ENCODE results near the gene USP15. TPM values are rescaled to one million over a fixed set of nuclear protein-coding genes. Genes with fewer than 3 reads are reported as not detected.

Gene USP15
- total RNA-seq, 4 donors from 2014 or later: 70.8 to 99.4 (median 77.9) TPM

GRCh38 chr12:62278022-62278421 lies 17.8 kb downstream of the USP15 start:
- TF ChIP-seq CTCF (IDR thresholded peaks at IDR 0.05): no peak
- TF ChIP-seq POLR2A (IDR thresholded peaks at IDR 0.05): no peak
- TF ChIP-seq EP300 (IDR thresholded peaks at IDR 0.05): no peak
- H3K4me1 ChIP-seq: peaks cover 0 to 51% (median 2%) of the 10 kb centered on the region in 4 donors
- WGBS, 2 donors: 96 to 98% methylated on average over 2 of the region's 2 CpGs

GRCh38 chr12:62279058-62279457 lies 18.9 kb downstream of the USP15 start:
- H3K4me1 ChIP-seq: peaks cover 0 to 49% (median 0%) of the 10 kb centered on the region in 4 donors
- H3K27ac ChIP-seq: no peak overlapping the region
- no peaks in the 10 kb centered on the region for H3K27me3 ChIP-seq
- DNase-seq (ENCODE audit: low spot score in 2 of 2): no peak
- H3K4me3 ChIP-seq: no peak overlapping the region
- H3K9me3 ChIP-seq: no peaks in the 10 kb centered on the region
- WGBS, 2 donors: 100% methylated on average over 1 of the region's 1 CpG
- no peaks in the 10 kb centered on the region for H3K36me3 ChIP-seq
- TF ChIP-seq POLR2A (IDR thresholded peaks at IDR 0.05): no peak
- TF ChIP-seq CTCF (IDR thresholded peaks at IDR 0.05): no peak
- no peak for TF ChIP-seq EP300 (IDR thresholded peaks at IDR 0.05)

More at GRCh38 chr12:62278022-62278421, 17.8 kb downstream of the USP15 start:
- Histone ChIP-seq H3K36me3 (no peaks in the 10 kb centered on the region), H3K27ac (no peak overlapping the region), H3K4me3 (no peak overlapping the region), H3K9me3 (no peaks in the 10 kb centered on the region), H3K27me3 (no peaks in the 10 kb centered on the region)
- DNase-seq (ENCODE audit: low spot score in 2 of 2): no peak

GRCh38 chr12:62279961-62280360 lies 19.8 kb downstream of the USP15 start:
- Histone ChIP-seq H3K4me3 (no peak overlapping the region), H3K4me1 (peaks cover 0 to 47% (median 0%) of the 10 kb centered on the region in 4 donors), H3K27ac (no peak overlapping the region), H3K27me3 (no peaks in the 10 kb centered on the region), H3K9me3 (no peaks in the 10 kb centered on the region), H3K36me3 (no peaks in the 10 kb centered on the region)
- TF ChIP-seq POLR2A (IDR thresholded peaks at IDR 0.05): no peak
- no peak for TF ChIP-seq CTCF (IDR thresholded peaks at IDR 0.05)
- no peak for TF ChIP-seq EP300 (IDR thresholded peaks at IDR 0.05)
- no peak for DNase-seq (ENCODE audit: low spot score in 2 of 2)

- Histone ChIP-seq H3K4me1 (peaks cover 0 to 40% (median 0%) of the 10 kb centered on the region in 4 donors), H3K4me3 (no peak overlapping the region), H3K27me3 (no peaks in the 10 kb centered on the region), H3K36me3 (no peaks in the 10 kb centered on the region), H3K9me3 (no peaks in the 10 kb centered on the region), H3K27ac (no peak overlapping the region)
- TF ChIP-seq POLR2A (IDR thresholded peaks at IDR 0.05) (no peak), EP300 (IDR thresholded peaks at IDR 0.05) (no peak), CTCF (IDR thresholded peaks at IDR 0.05) (no peak)
- 93 to 95% methylated on average over 2 of the region's 2 CpGs for WGBS, 2 donors
- no peak for DNase-seq (ENCODE audit: low spot score in 2 of 2)
Observed at GRCh38 chr12:62282057-62282774, 22.0 kb downstream of the USP15 start.

GRCh38 chr12:62284749-62285148 lies 24.5 kb downstream of the USP15 start:
- H3K27me3 ChIP-seq: no peaks in the 10 kb centered on the region
- TF ChIP-seq EP300 (IDR thresholded peaks at IDR 0.05) (no peak), POLR2A (IDR thresholded peaks at IDR 0.05) (no peak), CTCF (IDR thresholded peaks at IDR 0.05) (no peak)
- H3K9me3 ChIP-seq: peaks cover 0 to 5% (median 0%) of the 10 kb centered on the region in 4 donors
- H3K36me3 ChIP-seq: no peaks in the 10 kb centered on the region
- H3K4me3 ChIP-seq: no peak overlapping the region
- H3K4me1 ChIP-seq: peaks cover 0 to 40% (median 0%) of the 10 kb centered on the region in 4 donors
- DNase-seq (ENCODE audit: low spot score in 2 of 2): no peak
- no peak overlapping the region for H3K27ac ChIP-seq

All from tibial nerve (tissue), 4 donors.